Esophagus mucosa (tissue), 1 donor: Measurements from ENCODE around the gene PTPRJ. TPM values are rescaled to one million over a fixed set of nuclear protein-coding genes. Genes with fewer than 3 reads are reported as not detected.

Source experiments
- ATAC-seq: fragments of 200-7000 bp; cut with Tn5 transposase; one replicate; pipeline ENCODE4 v1.9.1; 2020
- total RNA-seq: library from RNA; stranded (reverse); gene quantifications from one replicate; pipeline ENCODE4 v1.2.4, GENCODE V29; 2023
- donor health status: DM: yes; HTN: yes; CAD: no.

The PTPRJ gene
- total RNA-seq, 1 donor from 2014 or later, result 2.0 TPM

DNA sequence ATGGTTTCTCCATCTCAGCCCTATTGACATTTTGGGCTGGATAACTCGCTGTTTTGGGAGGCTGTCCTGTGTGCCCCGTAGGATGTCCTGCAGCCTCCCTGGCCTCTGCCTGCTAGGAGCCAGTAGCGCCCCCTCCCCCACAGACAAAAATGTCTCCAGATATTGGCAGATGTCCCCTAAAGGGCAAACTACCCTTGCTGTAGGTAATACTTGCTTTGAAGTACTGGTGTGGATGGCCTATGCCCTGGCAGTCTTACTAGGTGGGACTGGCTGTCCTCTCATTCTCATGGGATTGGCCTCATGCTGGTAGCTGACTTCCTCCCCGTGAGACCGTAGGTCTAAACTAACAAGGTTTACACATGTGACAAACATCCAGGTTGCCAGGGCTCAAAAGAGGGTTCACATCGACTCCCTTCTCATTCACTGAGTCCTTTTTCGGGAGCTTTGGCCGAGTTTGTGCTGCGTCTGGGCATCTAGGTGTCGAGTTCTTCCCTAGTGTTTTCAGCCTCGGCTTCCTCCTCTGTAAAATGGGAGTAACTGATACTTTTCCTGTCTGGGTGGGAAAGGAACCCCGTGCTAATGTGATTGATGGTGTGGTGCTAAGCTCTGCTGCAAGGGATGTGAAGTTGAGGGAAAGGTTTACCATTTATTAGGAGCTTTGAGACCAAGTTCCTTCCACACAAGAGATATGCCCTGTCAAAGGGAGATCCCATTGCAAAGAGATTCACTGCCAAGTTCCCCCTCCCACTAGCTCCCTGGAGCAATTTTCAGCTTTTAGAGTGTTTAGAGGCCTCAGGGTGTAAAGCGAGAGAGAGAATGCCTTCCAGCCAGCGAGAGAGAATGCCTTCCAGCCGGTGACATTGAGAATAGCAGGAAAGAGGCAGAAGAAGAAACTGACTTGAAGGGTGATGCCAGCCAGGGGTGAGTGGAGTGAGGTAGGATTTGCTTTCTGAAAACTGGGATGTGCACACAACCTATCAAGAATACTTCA lies 17.0 kb downstream of the PTPRJ start:
- no peak for ATAC-seq

DNA sequence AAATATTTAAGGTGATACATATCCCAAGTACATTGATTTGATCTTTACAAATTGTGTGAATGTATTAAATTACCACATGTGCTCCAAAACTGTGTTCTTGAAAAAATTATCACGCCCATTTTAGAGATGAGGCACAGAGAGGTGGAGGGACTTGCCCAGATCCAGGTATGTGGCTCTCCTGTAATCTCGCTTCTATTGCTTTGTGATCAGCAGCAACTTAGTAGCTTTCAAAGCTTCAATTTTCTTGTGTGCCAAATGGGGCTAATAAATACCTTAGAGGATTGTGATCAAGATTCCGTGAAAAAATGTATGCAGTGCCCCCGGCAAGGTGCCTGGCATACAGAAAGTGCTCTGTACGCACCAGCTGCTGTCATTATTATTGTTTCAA lies 18.0 kb downstream of the PTPRJ start:
- no peak for ATAC-seq

- no peak for ATAC-seq
Observed at GRCh38 chr11:47998733-47999359, 18.5 kb downstream of the PTPRJ start.

DNA sequence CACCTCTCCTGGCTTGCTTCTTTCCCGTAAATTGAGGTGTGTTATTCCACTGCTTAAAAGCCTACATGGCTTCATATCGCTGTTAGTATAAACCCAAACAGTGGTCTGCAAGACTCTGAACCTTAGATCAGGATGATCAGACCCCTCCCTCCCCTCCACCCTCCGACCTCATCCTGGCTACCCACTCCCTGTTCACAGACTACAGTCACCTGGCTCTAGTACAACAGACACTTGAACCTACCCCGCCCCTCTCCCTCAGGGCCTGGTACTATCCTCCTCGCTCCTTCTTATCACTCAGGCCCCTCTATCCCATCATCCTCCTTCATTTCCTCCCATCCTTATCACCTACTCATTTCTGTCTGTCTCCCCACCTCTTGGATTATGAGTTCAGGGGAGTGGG lies 20.1 kb downstream of the PTPRJ start:
- ATAC-seq, result no peak

DNA sequence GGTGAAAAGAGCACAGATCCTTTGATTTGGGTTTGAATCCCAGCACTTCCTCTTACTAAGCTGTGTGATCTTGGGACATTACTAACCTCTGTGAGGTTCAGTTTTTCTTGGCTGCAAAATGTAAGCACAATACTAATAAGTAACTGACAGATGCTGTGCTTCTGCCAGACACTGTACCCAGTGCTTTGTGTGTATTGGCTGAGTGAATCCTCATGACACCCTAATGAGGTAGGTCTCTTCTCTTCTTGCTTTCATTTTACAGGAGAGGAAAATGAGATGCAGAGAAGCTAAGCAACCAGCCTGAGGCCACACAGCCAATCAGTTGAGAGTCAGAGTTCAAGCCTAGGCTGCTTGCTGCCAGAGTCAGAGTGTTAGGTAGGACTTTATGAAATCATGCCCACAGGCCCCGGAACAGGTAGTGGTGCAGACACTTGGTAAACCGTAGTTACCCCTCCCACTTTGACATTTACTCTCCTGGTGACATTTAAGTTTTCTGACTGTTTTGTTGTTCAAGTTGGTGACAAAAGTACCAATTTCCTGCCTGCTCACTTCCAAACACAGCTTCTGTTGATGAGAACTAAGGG lies 21.2 kb downstream of the PTPRJ start:
- ATAC-seq, result peak; percentile 60

DNA sequence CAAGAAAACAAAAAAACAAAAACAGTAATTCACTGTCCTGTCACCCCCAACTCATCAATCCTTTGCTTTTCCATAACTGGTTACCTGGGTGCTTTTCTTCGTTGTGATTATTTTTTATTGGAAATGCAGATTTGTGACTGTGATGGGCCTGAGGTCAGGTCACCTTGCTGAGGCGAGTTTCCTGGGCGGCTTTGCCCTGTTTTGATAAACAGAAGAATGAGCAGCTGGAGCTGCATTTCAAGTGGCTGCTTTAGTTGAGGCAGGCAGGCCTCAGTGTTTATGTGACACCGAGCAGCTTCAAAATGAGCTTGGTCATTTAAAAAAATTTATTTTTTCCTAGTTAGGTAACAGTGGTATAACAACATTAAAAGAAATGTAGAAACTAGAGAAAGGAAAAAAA lies 22.2 kb downstream of the PTPRJ start:
- ATAC-seq, result no peak

- no peak for ATAC-seq
Observed at GRCh38 chr11:48003926-48004325, 23.6 kb downstream of the PTPRJ start.

GRCh38 chr11:48004456-48004855 lies 24.1 kb downstream of the PTPRJ start:
- no peak for ATAC-seq

DNA sequence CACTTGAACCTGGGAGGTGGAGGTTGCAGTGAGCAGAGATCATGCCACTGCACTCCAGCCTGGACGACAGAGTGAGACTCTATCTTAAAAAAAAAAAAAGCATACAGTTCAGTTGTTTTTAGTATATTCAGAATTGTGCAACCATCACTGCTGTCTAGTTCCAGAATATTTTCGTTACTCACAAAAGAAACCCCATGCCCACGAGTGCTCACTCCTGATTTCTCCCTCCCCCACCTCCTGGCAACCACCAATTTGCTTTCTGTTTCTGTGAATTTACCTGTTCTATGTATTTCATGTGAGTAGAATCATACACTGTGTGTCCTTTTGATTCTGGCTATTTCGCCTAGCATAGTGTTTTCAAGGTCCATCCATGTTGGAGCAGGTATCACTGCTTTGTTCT lies 24.8 kb downstream of the PTPRJ start:
- no peak for ATAC-seq

- no peak for ATAC-seq
Observed at GRCh38 chr11:48005831-48006270, 25.5 kb downstream of the PTPRJ start.

- ATAC-seq, result peak; percentile 23
Observed at GRCh38 chr11:48006301-48006992, 26.1 kb downstream of the PTPRJ start.

- no peak for ATAC-seq
Observed at GRCh38 chr11:48007677-48008076, 27.3 kb downstream of the PTPRJ start.

DNA sequence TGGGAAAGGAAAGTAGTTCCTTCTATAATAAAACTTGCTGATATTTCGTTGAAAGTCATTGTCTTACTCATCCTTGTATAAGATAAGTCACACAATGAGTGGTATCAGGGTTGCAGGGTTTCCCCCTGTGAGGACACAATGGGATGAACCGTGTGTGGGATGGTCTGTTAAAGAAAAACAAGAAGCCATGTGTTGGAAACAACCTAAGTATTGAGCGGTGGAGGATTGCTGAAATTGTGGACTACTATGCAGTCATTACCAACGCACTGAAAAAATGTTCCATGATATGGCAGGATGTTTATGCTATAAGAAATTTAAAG lies 28.6 kb downstream of the PTPRJ start:
- ATAC-seq, result no peak

- ATAC-seq, result no peak
Observed at GRCh38 chr11:48011102-48011797, 30.9 kb downstream of the PTPRJ start.

DNA sequence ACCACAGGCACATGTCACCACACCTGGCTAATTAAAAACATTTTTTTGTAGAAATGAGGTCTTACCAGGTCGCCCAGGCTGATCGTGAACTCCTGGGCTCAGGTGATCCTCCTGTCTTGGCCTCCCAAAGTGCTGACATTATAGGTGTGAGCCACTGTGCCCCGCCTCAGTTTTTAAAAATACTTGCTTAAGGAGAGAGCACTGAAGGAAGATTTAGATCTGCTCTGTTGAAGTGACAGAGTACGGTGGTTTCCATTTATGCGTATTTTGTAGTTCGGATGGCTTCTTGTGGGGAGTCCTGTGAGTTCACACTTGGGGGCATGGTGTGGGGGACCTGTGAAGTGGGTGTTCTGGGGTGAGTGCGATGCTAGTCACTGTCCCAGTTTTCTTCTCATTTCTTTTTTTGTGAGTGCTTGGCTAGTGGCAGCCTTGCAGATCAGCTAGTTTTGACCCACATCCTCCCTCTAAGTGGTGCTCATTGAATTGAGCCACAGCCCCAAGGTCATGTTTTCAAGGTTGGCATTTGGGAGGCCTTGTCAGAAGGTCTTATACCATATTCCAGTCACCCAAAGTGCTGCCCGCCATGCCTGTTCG lies 31.5 kb downstream of the PTPRJ start:
- no peak for ATAC-seq

DNA sequence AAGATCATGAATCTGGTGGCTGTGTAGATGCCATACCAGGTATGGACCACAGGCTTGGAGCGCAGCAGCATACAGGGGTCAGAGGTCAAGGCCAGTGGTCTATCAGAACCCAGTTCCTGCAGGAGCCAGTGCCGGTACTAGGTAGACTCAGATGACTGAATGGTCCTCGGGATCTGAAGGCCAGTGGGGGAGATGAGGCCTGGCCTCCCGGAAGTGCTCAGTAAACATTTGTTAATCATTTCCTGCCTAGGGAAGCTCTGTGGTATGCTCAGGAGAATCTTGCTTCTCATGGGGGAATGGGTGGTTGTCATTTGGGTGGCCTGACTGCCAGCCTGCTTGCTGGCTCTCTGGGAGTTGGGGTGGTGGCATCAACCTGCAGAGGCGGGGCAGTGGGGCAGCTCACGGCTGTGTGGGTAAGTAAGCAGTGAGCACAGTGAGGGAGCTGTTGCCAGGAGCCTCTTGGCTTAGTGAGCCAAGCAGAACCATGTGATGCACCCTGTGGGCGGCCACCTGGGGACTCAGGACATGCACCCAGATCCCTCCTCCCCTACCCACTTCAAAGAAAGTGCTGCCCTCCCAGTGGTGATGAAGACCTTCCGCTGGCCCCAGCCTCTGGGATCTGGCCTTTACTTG lies 33.0 kb downstream of the PTPRJ start:
- ATAC-seq, result peak; percentile 54

DNA sequence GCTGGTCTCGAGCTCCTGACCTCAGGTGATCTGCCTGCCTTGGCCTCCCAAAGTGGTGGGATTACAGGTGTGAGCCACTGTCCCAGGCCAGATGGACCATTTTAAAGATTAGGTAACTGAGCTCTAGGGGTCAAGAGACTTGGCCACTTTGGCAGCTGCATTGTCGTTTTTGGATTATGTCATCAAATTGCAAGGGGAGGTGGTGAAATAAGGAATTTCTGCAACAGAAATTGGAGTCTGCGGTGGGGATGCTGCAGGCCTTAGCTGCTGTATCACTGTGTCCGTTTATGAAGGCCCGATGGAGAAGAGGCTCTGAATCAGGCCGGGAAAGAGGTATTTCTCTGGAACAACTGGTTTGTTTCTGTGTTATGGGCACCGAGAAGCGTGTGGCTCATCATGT lies 34.6 kb downstream of the PTPRJ start:
- no peak for ATAC-seq

GRCh38 chr11:48017105-48017830 lies 36.9 kb downstream of the PTPRJ start:
- ATAC-seq, result no peak

GRCh38 chr11:48017831-48018527 lies 37.6 kb downstream of the PTPRJ start:
- ATAC-seq, result no peak
